ENCODE data around the gene BTG2.

DNA sequence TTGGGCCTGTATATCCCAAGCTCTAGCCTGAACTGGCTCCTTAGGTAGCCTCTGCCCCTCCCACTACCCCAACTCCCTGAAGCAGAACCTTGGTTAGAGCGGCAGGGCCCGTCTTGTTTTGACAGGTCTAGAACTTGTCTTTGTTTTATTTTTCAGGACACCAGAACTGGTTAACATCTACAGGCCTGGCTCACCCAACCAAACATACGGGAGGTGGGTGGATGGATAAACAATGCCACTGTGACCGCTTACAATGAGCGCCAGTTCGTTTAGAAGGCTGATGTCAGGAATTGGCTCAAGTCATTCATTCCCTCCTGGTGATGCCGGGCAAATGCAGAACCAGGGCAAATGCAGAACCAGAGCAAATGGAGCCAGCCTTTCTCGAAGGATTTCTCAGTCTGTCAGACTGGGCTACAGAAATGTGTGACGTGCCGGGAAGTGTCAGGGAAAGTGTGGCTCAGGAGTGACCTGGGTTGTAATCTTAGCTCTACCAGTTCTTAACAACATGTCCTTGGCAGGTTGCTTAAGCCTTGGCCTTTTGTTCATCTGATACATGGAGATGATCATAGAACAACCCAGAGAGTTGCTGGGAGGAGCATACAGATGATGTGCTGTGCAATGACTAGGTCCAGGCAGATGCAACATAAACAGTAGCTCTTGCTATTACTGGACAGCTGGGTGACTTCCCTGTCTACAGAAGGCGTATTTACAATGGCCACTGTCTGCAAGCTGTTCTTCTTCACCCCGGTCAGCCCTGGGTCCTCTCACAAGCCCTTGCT is 30.5 kb upstream of the BTG2 start:
- TF ChIP-seq, protein P1, sequence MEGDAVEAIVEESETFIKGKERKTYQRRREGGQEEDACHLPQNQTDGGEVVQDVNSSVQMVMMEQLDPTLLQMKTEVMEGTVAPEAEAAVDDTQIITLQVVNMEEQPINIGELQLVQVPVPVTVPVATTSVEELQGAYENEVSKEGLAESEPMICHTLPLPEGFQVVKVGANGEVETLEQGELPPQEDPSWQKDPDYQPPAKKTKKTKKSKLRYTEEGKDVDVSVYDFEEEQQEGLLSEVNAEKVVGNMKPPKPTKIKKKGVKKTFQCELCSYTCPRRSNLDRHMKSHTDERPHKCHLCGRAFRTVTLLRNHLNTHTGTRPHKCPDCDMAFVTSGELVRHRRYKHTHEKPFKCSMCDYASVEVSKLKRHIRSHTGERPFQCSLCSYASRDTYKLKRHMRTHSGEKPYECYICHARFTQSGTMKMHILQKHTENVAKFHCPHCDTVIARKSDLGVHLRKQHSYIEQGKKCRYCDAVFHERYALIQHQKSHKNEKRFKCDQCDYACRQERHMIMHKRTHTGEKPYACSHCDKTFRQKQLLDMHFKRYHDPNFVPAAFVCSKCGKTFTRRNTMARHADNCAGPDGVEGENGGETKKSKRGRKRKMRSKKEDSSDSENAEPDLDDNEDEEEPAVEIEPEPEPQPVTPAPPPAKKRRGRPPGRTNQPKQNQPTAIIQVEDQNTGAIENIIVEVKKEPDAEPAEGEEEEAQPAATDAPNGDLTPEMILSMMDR (conservative IDR thresholded peaks at IDR 0.05; ENCODE audit: low read depth, low read length), result no peak
- TF ChIP-seq EZH2 (IDR thresholded peaks at IDR 0.05; ENCODE audit: low read length, unreplicated experiment) (no peak), EZH2phosphoT487 (IDR thresholded peaks at IDR 0.05; ENCODE audit: borderline replicate concordance, low read length) (no peak)

Measured in PC-3 (cell line).